Kidney epithelial cell (primary cell): ENCODE results near the gene TRANK1. TPM values are rescaled to one million over a fixed set of nuclear protein-coding genes. Genes with fewer than 3 reads are reported as not detected.
A peak's percentile ranks its signal among the peaks of the same experiment; 100 is the strongest.

ENCODE experiments used
- DNase-seq: peaks from one replicate; pipeline ENCODE4 v3.0.0-alpha.2; 2010; ENCODE audit warnings: low read depth
- H3K27me3 ChIP-seq: 2 replicates; pipeline ENCODE4 v1.6.0; 2011; ENCODE audit warnings: low read length; ENCODE audit not compliant: control insufficient read depth, insufficient read depth
- H3K36me3 ChIP-seq: 2 replicates; pipeline ENCODE4 v1.5.1; 2011; ENCODE audit warnings: low read length; ENCODE audit not compliant: control insufficient read depth, insufficient read depth
- H3K4me3 ChIP-seq: 2 replicates; pipeline ENCODE4 v1.5.1; 2011; ENCODE audit warnings: low read depth, mild to moderate bottlenecking, control low read depth, low read length
- CTCF ChIP-seq: IDR thresholded peaks from 2 replicates; pipeline ENCODE4 v1.5.1; 2011; ENCODE audit warnings: mild to moderate bottlenecking, moderate library complexity, low read length, control low read depth, inconsistent platforms; ENCODE audit not compliant: insufficient read depth, poor library complexity, severe bottlenecking
- total RNA-seq: library from RNA; depleted of rRNA; stranded (reverse); fragments of >200 nt; gene quantifications from 2 replicates; pipeline ENCODE4 v1.2.3, GENCODE V29; 2015

The TRANK1 gene
- total RNA-seq: 4.2 and 7.1 TPM in 2 replicates

GRCh38 chr3:36944641-36945270 is at the start of gene TRANK1:
Gene TRANK1 (minus strand): TSS chr3:36945054. CDS start chr3:36944809, 245 bp downstream.
- no peak for TF ChIP-seq CTCF
- no peaks in the 10 kb centered on the region for H3K27me3 ChIP-seq
- no peaks in the 10 kb centered on the region for H3K36me3 ChIP-seq
- peak within 1 kb of the TSS; percentile 56 for H3K4me3 ChIP-seq
- DNase-seq: no peak

DNA sequence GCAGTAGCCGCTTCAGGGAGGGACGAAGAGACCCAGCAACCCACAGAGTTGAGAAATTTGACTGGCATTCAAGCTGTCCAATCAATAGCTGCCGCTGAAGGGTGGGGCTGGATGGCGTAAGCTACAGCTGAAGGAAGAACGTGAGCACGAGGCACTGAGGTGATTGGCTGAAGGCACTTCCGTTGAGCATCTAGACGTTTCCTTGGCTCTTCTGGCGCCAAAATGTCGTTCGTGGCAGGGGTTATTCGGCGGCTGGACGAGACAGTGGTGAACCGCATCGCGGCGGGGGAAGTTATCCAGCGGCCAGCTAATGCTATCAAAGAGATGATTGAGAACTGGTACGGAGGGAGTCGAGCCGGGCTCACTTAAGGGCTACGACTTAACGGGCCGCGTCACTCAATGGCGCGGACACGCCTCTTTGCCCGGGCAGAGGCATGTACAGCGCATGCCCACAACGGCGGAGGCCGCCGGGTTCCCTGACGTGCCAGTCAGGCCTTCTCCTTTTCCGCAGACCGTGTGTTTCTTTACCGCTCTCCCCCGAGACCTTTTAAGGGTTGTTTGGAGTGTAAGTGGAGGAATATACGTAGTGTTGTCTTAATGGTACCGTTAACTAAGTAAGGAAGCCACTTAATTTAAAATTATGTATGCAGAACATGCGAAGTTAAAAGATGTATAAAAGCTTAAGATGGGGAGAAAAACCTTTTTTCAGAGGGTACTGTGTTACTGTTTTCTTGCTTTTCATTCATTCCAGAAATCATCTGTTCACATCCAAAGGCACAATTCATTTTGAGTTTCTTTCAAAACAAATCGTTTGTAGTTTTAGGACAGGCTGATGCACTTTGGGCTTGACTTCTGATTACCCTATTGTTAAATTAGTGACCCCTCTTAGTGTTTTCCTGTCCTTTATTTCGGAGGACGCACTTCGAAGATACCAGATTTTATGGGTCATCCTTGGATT is 48.8 kb upstream of the TRANK1 start, which contains the start of gene MLH1:
Gene MLH1 (plus strand): TSS at position 193 of the 958 bp plus-strand sequence. CDS start 30 bp downstream, at position 223.
- no peaks in the 10 kb centered on the region for H3K36me3 ChIP-seq
- H3K4me3 ChIP-seq: peak within 1 kb of the TSS; percentile 77
- H3K27me3 ChIP-seq: no peaks in the 10 kb centered on the region
- no peak for TF ChIP-seq CTCF
- peak; percentile 100 for DNase-seq

DNA sequence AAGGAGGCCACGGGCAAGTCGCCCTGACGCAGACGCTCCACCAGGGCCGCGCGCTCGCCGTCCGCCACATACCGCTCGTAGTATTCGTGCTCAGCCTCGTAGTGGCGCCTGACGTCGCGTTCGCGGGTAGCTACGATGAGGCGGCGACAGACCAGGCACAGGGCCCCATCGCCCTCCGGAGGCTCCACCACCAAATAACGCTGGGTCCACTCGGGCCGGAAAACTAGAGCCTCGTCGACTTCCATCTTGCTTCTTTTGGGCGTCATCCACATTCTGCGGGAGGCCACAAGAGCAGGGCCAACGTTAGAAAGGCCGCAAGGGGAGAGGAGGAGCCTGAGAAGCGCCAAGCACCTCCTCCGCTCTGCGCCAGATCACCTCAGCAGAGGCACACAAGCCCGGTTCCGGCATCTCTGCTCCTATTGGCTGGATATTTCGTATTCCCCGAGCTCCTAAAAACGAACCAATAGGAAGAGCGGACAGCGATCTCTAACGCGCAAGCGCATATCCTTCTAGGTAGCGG is 48.0 kb upstream of the TRANK1 start, which contains the start of gene EPM2AIP1:
Gene EPM2AIP1 (minus strand): TSS at position 326 of the 520 bp plus-strand sequence. CDS start 54 bp downstream, at position 272.
- DNase-seq: no peak
- H3K27me3 ChIP-seq: no peaks in the 10 kb centered on the region
- H3K36me3 ChIP-seq: peaks cover under 1% of the 10 kb centered on the region
- peak within 1 kb of the TSS; percentile 77 for H3K4me3 ChIP-seq
- TF ChIP-seq CTCF: peak; percentile 23

DNA sequence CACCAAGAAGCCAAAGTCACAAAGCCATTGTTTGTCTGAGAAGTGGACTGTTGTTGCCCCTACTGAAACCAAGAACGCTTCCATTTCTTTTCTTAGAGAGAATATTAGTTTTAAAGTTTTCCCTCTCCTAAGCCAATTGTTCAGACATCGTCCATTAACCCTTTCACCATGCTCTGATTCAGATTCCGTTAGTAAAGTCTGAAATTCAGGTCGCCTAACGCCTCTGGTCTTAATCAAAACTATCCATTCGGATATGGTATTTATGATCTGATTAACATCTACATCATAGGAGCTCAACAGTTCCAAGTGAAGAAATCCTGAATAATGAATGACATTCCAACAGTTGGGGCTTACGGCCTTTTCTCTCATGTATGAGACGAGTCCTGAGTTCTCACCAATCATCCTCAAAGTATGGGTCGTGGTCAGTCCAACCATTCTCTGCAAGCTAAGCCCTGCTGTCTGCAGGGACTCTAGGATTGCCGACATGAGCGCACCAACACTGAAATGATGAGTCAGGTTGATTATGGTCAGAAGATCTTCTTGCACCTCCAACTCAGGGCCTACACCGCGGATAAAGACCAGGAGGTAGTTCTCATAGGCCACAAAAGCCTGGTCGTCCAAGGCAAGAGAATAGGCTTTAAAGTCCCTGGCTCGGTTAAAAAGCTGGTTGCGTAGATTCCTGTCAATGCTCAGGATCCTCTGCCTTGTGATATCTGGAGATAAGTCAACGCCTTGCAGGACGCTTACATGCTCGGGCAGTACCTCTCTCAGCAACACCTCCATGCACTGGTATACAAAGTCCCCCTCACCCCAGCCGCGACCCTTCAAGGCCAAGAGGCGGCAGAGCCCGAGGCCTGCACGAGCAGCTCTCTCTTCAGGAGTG is 47.3 kb upstream of the TRANK1 start:
- peak; percentile 7 for DNase-seq
- Histone ChIP-seq H3K36me3 (peaks cover 1% of the 10 kb centered on the region), H3K4me3 (peak overlapping the region; percentile 56), H3K27me3 (no peaks in the 10 kb centered on the region)
- TF ChIP-seq CTCF: no peak

DNA sequence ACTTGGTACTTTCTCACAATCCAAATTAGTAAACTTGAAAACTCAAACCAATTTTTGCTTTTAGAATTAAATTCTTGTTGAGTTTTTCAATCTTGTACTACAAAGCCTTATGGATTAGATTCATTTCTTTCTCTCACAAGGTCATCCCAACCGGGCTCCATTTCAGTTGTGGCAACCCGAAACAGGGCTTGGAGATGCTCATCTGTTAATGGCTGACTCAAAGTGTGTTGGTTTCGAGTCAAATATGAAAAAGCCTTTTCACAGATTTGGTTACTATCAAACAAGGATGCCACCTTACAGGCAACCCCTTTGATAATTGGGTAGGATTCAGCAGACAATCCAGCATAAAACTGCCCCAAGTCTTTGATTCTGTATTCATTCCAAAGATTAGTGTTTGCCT is 46.3 kb upstream of the TRANK1 start:
- no peak for TF ChIP-seq CTCF
- Histone ChIP-seq H3K4me3 (peak overlapping the region; percentile 56), H3K27me3 (no peaks in the 10 kb centered on the region), H3K36me3 (peaks cover 2% of the 10 kb centered on the region)
- no peak for DNase-seq
